Stimulated activated CD8-positive, alpha-beta memory T cell treated with anti-CD3 and anti-CD28 coated beads, Interleukin-4, amount 100 ng/mL, for 1 hour (primary cell): Measurements from ENCODE around the gene SLC15A3.

Experiments
- DNase-seq, 2 donors: peaks; one replicate each; pipeline ENCODE4 v3.0.0-alpha.2; 2020; ENCODE audit warnings: low read depth in 2 of 2, low spot score in 1 of 2

Gene SLC15A3

GRCh38 chr11:60951904-60952741, at the start of gene SLC15A3:
SLC15A3 (minus strand) TSS chr11:60952176; CDS start chr11:60951551, 625 bp downstream.
- no peak for DNase-seq

GRCh38 chr11:61000426-61000825, 48.5 kb upstream of the SLC15A3 start:
- no peak for DNase-seq

GRCh38 chr11:60996381-60997138, 44.6 kb upstream of the SLC15A3 start:
- no peak for DNase-seq

GRCh38 chr11:60995798-60996197, 43.8 kb upstream of the SLC15A3 start:
- no peak for DNase-seq

- no peak for DNase-seq
Measured at GRCh38 chr11:60994541-60995080, 42.6 kb upstream of the SLC15A3 start.

GRCh38 chr11:60993615-60994014, 41.6 kb upstream of the SLC15A3 start:
- no peak for DNase-seq

GRCh38 chr11:60992842-60993409, 41.0 kb upstream of the SLC15A3 start:
- no peak for DNase-seq

- no peak for DNase-seq
Measured at GRCh38 chr11:60991457-60991856, 39.5 kb upstream of the SLC15A3 start.

GRCh38 chr11:60989093-60989650, 37.2 kb upstream of the SLC15A3 start:
- DNase-seq: no peak

GRCh38 chr11:60988658-60989057, 36.7 kb upstream of the SLC15A3 start:
- no peak for DNase-seq

- DNase-seq: no peak
Measured at GRCh38 chr11:60987577-60988277, 35.8 kb upstream of the SLC15A3 start.

- peak; percentile 58 to 76 for DNase-seq
Measured at GRCh38 chr11:60985991-60986915, 34.3 kb upstream of the SLC15A3 start.

- no peak for DNase-seq
Measured at GRCh38 chr11:60985501-60985900, 33.5 kb upstream of the SLC15A3 start.

GRCh38 chr11:60984636-60985035, 32.7 kb upstream of the SLC15A3 start:
- no peak for DNase-seq

GRCh38 chr11:60984149-60984548, 32.2 kb upstream of the SLC15A3 start:
- DNase-seq: no peak

- DNase-seq: no peak
Measured at GRCh38 chr11:60982184-60982583, 30.2 kb upstream of the SLC15A3 start.

- DNase-seq: no peak
Measured at GRCh38 chr11:60981515-60981914, 29.5 kb upstream of the SLC15A3 start.

GRCh38 chr11:60978546-60979380, 26.8 kb upstream of the SLC15A3 start:
- no peak for DNase-seq

- DNase-seq: no peak
Measured at GRCh38 chr11:60977836-60978235, 25.9 kb upstream of the SLC15A3 start.
